Testis (tissue), 3 donors: ENCODE results near the gene TMEM229B. TPM values are rescaled to one million over a fixed set of nuclear protein-coding genes. Genes with fewer than 3 reads are reported as not detected.

Experiments used
- DNase-seq: peaks from one replicate; pipeline ENCODE4 v3.0.0-alpha.2; 2019
- H3K27ac ChIP-seq, 2 donors: fragments of 200-600 bp; sonication (generic); one replicate each; pipeline ENCODE4 v1.5.1; 2019
- H3K27me3 ChIP-seq: fragments of 200-600 bp; sonication (generic); one replicate; pipeline ENCODE4 v1.5.1; 2019
- H3K36me3 ChIP-seq: fragments of 200-600 bp; sonication (generic); one replicate; pipeline ENCODE4 v1.5.1; 2017; ENCODE audit warnings: low read depth; ENCODE audit errors: missing control alignments
- H3K4me1 ChIP-seq: fragments of 200-600 bp; sonication (generic); one replicate; pipeline ENCODE4 v1.5.1; 2019
- H3K4me3 ChIP-seq, 2 donors: fragments of 200-600 bp; sonication (generic); one replicate each; pipeline ENCODE4 v1.5.1; 2017 to 2019
- H3K9me3 ChIP-seq: fragments of 200-600 bp; sonication (generic); one replicate; pipeline ENCODE4 v1.5.1; 2017
- CTCF ChIP-seq, 3 experiments: fragments of 450-650 bp in 2 of 3; fragments of 200-600 bp in 1 of 3; sonication (generic) in 1 of 3; IDR thresholded peaks; one replicate each; pipeline ENCODE4 v1.5.1; 2016 to 2019; ENCODE audit warnings: antibody characterized with exemption in 3 of 3, mild to moderate bottlenecking in 2 of 3, moderate library complexity in 1 of 3
- POLR2A ChIP-seq: fragments of 450-650 bp; IDR thresholded peaks from one replicate; pipeline ENCODE4 v1.6.1; 2017; ENCODE audit warnings: antibody characterized with exemption, mild to moderate bottlenecking, moderate library complexity
- WGBS, 2 donors: methylation state at CpG; one replicate each; pipeline ENCODE4 v1.1.5; 2018; 5-methylcytosine and 5-hydroxymethylcytosine counted together
- intact Hi-C: fragments of 100-400 bp; cut with DNase I; formaldehyde crosslinking; loops from one replicate; pipeline ENCODE4 v1.15.1; 2023; ENCODE audit warnings: low total_unique reads
- polyA plus RNA-seq: library from polyadenylated mRNA; stranded (reverse); fragments of 350-450 nt; fragmentation: Illumina TruSeq; extraction: RNeasy Lipid Tissue Mini Kit (QIAGEN cat#74804); gene quantifications from one replicate; pipeline ENCODE4 v1.2.3, GENCODE V29; 2014; ENCODE audit warnings: low read depth, low replicate concordance; ENCODE audit not compliant: insufficient read depth
- total RNA-seq, 2 donors: library from RNA; depleted of rRNA; stranded (reverse); fragments of >200 nt; gene quantifications; one replicate each; pipeline ENCODE4 v1.2.3, GENCODE V29; 2016

Gene TMEM229B
- total and polyA plus RNA-seq, 3 donors from 2014 or later = 12.6 to 77.4 (median 59.6) TPM

GRCh38 chr14:67480011-67480410 is 8.5 kb downstream of the TMEM229B start:
- Histone ChIP-seq H3K27me3 (no peaks in the 10 kb centered on the region), H3K36me3 (no peaks in the 10 kb centered on the region), H3K4me1 (no peaks in the 10 kb centered on the region), H3K4me3 (no peak overlapping the region), H3K9me3 (no peaks in the 10 kb centered on the region), H3K27ac (no peak overlapping the region)
- 62 to 71% methylated on average over 6 to 9 of the region's 9 CpGs for WGBS, 2 donors
- DNase-seq = no peak
- intact Hi-C loops = no loop called here
- TF ChIP-seq POLR2A = no peak
- no peak for TF ChIP-seq CTCF (IDR thresholded peaks at IDR 0.05)

DNA sequence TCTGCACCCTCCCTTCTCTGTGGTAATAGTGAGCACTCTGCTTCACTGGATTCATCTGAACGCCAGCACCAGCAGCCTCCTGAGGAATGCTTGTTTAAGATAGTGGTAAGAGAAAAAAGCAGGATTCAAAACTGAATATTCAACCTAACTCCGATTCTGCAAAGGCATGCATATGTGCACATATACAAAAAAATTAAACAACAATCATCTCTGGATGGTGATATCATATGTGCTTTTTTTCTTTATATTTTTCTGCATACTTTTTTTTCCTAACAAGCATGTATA is 9.8 kb downstream of the TMEM229B start:
- no peak overlapping the region for H3K4me3 ChIP-seq
- DNase-seq = no peak
- no peaks in the 10 kb centered on the region for H3K4me1 ChIP-seq
- H3K36me3 ChIP-seq = no peaks in the 10 kb centered on the region
- TF ChIP-seq CTCF (IDR thresholded peaks at IDR 0.05) = no peak
- no peak for TF ChIP-seq POLR2A
- WGBS, 2 donors = 90 to 94% methylated on average over 2 of the region's 2 CpGs
- H3K9me3 ChIP-seq = no peaks in the 10 kb centered on the region
- no peaks in the 10 kb centered on the region for H3K27me3 ChIP-seq
- intact Hi-C loops = no loop called here
- H3K27ac ChIP-seq = no peak overlapping the region

- 94 to 97% methylated on average over 11 of the region's 11 CpGs for WGBS, 2 donors
- TF ChIP-seq CTCF (IDR thresholded peaks at IDR 0.05) = no peak
- TF ChIP-seq POLR2A = no peak
Measured at GRCh38 chr14:67477926-67478799, 10.4 kb downstream of the TMEM229B start.

DNA sequence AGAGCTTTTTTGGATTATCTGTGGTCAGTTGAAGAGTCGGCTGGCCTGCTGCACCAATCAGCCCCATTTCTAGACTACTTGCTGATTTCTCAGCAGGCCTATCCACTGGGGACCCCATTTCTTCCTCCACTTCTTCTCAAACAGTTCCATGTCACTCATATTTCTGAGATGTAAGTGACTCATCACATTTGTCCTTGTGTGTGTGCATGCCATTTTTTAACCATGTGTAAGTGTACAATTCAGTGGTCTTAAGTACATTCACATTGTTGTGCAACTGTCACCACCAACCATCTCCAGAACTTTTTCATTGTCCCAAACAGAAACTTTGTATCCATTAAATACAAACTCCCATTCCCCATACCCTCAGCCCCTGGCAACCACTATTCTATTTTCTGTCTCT is 14.2 kb downstream of the TMEM229B start:
- Histone ChIP-seq H3K4me1 (no peaks in the 10 kb centered on the region), H3K9me3 (no peaks in the 10 kb centered on the region), H3K4me3 (no peak overlapping the region), H3K27me3 (no peaks in the 10 kb centered on the region), H3K36me3 (no peaks in the 10 kb centered on the region), H3K27ac (no peak overlapping the region)
- intact Hi-C loops = no loop called here
- DNase-seq = no peak
- no peak for TF ChIP-seq POLR2A
- TF ChIP-seq CTCF (IDR thresholded peaks at IDR 0.05) = no peak
- 59 to 61% methylated on average over 1 of the region's 1 CpG for WGBS, 2 donors

More at GRCh38 chr14:67477926-67478799, 10.4 kb downstream of the TMEM229B start:
- DNase-seq = no peak
- no peaks in the 10 kb centered on the region for H3K36me3 ChIP-seq
- no peaks in the 10 kb centered on the region for H3K27me3 ChIP-seq
- intact Hi-C loops = no loop called here
- H3K27ac ChIP-seq = no peak overlapping the region
- H3K4me3 ChIP-seq = no peak overlapping the region
- H3K4me1 ChIP-seq = no peaks in the 10 kb centered on the region
- H3K9me3 ChIP-seq = no peaks in the 10 kb centered on the region
